Right forelimb (tissue), 1 donor: Measurements from ENCODE around the gene ABI1.

Source experiments
- DNase-seq: peaks from one replicate; pipeline ENCODE4 v3.0.0-alpha.2; 2018

ABI1 gene

DNA sequence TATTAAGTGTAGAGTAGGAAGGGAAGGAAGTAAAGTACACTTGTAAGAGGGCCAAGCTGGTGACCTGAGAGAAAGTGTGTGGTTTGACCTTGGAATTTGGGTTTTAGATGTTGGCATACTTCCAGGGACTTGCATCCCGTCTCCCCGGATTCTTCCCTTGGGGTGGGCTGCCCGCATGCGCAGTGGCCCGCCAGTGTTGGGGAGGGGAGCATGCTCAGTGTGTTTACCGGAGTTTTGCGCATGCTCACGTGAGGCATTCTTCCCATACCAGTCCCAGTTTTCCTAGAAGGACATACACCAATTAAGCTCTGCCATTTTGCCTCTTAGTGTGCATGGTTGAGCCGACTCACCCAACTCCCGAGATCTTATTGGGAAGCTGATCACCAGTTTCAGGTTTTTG is 153.8 kb downstream of the ABI1 start:
- DNase-seq: no peak

- DNase-seq: no peak
Measured at GRCh38 chr10:26706206-26706605, 154.6 kb downstream of the ABI1 start.

DNA sequence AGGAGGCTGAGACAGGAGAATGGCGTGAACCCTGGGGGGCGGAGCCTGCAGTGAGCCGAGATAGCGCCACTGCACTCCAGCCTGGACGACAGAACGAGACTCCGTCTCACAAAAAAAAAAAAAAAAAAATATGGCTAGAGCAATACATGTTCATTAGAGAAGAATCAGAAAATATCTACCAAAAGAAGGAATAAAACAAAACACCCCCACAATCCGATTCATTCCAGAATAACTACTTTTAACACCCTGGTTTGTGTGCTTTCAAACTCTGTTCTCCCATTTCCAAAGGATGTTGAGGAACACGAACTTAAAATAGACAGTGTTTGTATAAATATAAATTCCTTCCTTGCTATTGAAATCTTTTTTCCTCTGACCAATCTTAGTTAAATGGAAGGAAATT is 156.8 kb downstream of the ABI1 start:
- DNase-seq: no peak

DNA sequence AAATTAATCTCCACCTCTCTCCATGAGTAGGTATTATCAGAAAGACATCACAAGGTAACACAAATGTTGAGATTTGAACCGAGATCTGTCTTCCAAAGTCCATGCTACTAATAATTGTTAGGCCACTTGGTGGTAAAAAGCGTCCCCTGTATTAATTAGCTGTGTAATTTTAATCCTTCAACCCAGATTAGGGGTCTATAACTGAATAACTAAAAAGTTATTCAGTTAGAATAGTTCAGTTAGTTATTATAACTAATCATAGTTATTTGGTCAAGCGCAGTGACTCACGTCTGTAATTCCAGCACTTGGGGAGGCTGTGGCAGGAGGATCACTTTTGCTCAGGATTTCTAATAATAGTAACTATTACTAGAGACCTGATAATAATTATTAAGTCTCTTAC is 157.7 kb downstream of the ABI1 start:
- no peak for DNase-seq

DNA sequence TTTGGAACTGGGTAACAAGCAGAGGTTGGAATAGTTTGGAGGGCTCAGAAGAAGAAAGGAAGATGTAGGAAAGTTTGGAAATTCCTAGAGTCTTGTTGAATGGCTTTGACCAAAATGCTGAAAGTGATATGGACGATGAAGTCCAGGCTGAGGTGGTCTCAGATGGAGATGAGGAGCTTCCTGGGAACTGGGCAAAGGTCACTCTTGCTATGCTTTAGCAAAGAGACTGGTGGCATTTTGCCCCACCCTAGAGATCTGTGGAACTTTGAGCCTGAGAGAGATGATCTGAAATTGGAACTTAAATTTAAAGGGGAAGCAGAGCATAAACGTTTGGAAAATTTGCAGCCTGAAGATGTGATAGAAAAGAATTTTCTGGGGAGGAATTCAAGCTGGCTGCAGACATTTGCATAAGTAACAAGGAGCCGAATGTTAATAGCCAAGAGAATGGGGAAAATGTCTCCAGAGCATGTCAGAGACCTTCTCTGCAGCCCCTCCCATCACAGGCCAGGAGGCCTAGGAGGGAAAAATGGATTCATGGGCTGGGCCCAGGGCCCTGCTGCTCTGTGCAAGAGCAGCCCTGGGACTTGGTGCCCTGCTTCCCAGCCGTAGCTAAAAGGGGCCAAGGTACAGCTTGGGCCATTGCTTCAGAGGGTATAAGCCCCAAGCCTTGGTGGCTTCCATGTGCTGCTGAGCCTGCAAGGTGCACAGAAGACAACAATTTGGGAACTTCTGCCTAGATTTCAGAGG is 159.7 kb downstream of the ABI1 start:
- no peak for DNase-seq

- no peak for DNase-seq
Measured at GRCh38 chr10:26699631-26700030, 161.1 kb downstream of the ABI1 start.

DNA sequence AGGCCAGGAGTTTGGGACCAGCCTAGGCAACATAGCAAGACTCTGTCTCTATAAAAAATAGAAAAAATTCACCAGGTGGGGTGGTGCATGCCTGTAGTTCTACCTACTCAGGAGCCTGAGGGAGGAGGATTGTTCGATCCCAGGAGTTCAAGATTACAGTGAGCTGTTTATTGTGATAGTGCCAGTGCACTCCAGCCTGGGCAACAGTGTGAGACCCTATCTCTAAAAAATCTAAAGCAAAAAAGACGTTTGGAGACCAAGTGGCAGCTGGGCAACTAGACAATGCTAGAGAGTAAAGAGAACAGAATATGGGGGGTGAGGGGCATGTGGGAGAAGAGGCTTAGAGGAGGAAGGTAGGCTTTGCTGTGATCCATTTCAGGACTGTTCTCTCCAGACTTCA is 161.8 kb downstream of the ABI1 start:
- DNase-seq: no peak

GRCh38 chr10:26697922-26698608 is 162.7 kb downstream of the ABI1 start:
- no peak for DNase-seq

- peak; percentile 87 for DNase-seq
Measured at GRCh38 chr10:26697163-26697921, 163.4 kb downstream of the ABI1 start, which contains the start of gene PDSS1. TSS of gene PDSS1 (plus strand) at chr10:26697701. CDS start at chr10:26697712, 11 bp downstream.

GRCh38 chr10:26696786-26697162 is 164.0 kb downstream of the ABI1 start:
- DNase-seq: no peak
